Fibroblast of pulmonary artery (primary cell): ENCODE results near the gene PDE11A.
"Not testable (repeated sequence)": the region's sequence is repeated elsewhere in the genome, so short reads cannot be mapped to it uniquely, and the experiment has no call there.

ENCODE experiments used
- DNase-seq: peaks from one replicate; pipeline ENCODE4 v3.0.0-alpha.2; 2010; ENCODE audit warnings: low read depth
- H3K4me3 ChIP-seq: replicated peaks from 2 replicates; pipeline ENCODE4 v1.5.1; 2011; ENCODE audit warnings: low read depth, mild to moderate bottlenecking, control low read depth, low read length, moderate library complexity
- TF ChIP-seq, protein P1 (sequence below): IDR thresholded peaks from 2 replicates; pipeline ENCODE4 v1.5.1; 2011; ENCODE audit warnings: mild to moderate bottlenecking, control low read depth, low read length, inconsistent platforms; ENCODE audit errors: missing control alignments

Gene PDE11A

DNA sequence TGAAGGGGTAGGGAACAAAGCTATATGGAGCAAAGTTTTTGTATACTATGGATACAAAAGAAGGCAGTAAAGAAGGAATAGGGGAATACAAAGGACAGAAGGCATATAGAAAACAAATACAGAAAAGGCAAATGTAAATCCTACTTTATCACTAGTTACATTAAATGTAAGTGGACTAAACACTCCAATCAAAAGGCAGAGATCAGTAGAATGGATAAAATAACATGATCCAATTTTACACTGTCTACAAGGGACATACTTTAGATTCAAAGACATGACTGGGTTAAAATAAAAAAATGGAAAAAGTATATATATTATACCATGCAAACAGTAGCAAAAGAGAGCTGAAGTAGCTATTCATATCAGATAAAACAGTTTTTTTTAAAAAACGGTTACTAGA lies 215.0 kb downstream of the PDE11A start:
- no peak overlapping the region for H3K4me3 ChIP-seq
- TF ChIP-seq, protein P1, sequence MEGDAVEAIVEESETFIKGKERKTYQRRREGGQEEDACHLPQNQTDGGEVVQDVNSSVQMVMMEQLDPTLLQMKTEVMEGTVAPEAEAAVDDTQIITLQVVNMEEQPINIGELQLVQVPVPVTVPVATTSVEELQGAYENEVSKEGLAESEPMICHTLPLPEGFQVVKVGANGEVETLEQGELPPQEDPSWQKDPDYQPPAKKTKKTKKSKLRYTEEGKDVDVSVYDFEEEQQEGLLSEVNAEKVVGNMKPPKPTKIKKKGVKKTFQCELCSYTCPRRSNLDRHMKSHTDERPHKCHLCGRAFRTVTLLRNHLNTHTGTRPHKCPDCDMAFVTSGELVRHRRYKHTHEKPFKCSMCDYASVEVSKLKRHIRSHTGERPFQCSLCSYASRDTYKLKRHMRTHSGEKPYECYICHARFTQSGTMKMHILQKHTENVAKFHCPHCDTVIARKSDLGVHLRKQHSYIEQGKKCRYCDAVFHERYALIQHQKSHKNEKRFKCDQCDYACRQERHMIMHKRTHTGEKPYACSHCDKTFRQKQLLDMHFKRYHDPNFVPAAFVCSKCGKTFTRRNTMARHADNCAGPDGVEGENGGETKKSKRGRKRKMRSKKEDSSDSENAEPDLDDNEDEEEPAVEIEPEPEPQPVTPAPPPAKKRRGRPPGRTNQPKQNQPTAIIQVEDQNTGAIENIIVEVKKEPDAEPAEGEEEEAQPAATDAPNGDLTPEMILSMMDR: no peak
- DNase-seq: no peak

DNA sequence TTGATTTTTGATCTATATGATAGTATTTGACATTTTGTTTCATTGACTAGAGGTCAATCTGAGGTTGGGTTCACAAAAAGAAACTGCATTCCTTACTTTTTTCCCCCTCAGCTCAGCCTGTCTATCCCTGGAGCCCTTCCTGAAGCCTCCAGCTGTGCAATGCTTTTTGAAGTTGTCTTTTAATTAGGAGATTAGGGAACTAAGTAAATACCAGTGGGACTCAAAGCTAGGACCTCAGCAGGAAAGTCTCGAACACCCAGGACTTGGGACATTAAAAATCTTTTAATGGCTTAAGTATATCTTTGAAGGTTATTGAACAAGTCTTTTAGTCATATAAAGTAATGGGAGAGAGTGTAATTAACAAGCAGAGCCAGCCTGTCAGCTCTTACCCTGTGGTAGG lies 220.2 kb downstream of the PDE11A start:
- DNase-seq: no peak
- no peak overlapping the region for H3K4me3 ChIP-seq
- TF ChIP-seq, protein P1: no peak

DNA sequence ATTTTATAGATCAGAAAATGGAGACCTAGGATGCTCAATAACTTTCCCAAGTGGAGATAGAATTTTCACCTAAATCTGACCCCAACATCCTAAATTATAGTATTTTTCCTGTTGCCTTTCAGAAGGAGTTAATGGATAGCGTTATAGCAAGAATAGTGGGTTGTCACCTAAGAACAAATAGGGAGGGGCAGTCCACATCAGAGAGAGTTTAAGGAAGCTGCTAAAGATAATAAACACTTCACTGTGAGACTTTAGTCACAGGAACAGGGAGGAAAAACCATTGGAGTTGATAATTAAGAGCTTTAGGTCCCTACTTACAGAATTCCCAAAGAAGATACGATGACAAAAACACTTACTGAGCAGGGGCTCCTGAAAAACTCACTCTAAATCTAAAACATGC lies 229.4 kb downstream of the PDE11A start:
- TF ChIP-seq, protein P1: no peak
- no peak for DNase-seq
- H3K4me3 ChIP-seq: no peak overlapping the region

DNA sequence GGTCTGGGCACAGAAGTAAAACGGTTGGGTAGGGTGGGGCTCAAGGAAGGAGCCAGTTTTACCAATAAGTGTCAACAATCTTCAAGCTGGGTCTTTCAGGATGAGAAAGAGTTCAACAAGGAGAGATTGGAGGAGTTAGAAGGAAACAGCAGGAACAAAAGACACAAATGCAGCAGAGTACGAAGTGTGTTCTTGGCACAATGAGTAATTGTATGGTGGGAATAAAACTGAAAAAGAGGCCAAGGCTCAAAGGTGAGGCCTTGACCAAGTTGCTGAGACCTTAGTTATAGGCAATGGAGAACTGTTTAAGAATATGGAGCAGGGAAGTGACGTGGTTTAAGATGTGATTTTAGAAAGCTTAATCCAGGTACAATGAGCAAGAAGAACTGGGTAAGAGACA lies 230.3 kb downstream of the PDE11A start:
- TF ChIP-seq, protein P1: no peak
- H3K4me3 ChIP-seq: no peak overlapping the region
- no peak for DNase-seq

DNA sequence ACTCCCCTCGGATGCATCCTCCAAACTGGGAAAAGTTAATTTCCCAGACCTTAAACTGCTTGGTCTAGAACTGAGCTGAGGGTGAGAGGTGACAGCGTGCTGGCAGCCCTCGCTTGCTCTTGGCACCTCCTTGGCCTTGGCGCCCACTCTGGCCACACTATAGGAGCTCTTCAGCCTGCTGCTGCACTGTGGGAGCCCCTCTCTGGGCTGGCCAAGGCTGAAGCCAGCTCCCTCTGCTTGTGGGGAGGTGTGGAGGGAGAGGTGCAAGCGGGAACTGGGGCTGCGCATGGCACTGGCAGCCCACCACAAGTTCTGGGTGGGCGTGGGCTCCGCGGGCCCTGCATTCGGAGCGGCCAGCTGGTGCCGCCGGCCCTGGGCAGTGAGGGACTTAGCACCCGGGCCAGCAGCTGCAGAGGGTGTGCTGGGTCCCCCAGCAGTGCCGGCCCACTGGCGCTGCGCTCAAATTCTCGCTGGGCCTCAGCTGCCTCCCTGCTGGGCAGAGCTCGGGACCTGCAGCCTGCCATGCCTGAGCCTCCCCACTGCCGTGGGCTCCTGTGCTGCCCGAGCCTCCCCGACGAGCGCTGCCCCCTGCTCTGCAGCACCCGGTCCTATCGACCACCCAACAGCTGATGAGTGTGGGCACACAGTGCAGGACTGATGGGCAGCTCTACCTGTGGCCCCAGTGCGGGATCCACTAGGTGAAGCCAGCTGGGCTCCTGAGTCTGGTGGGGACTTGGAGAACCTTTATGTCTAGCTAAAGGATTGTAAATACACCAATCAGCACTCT lies 237.0 kb downstream of the PDE11A start:
- not testable (repeated sequence) for DNase-seq, H3K4me3 ChIP-seq

DNA sequence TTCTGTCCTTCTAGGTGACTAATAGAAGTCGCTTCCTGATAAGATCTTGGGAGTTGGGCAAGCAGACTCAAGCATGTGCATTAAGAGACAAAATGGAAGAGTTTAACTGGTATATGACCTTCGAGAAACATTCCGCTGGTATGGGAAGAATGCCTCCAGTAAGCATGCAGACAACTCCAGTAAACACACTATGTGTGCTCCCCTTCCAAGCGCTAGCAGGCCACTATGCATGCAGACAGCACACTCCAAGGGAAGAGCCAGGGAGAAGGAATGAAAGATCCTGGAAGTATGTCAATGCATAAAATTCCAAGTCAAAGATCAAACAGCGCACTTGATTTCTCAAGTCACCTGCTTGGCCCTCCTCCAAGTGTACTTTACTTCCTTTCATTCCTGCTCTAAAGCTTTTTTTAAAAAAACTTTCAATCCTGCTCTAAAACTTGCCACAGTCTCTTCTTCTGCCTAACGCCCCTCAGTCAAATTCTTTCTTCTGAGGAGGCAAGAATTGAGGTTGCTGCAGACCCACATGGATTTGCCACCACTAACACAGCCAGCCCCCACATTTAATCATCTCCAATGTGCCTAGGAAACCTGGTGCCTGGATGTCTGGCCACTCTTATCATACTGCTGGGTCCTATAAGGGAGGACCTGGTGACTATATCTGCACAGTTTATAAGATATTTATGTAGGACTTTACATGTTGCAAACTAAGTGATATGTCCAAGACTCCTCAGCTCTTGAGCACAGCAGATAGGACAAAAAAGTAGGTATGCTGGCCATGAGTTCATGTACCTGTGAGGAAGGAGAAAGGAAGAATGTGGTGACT lies 239.8 kb downstream of the PDE11A start:
- no peak for DNase-seq
- H3K4me3 ChIP-seq: no peak overlapping the region
- TF ChIP-seq, protein P1: no peak

DNA sequence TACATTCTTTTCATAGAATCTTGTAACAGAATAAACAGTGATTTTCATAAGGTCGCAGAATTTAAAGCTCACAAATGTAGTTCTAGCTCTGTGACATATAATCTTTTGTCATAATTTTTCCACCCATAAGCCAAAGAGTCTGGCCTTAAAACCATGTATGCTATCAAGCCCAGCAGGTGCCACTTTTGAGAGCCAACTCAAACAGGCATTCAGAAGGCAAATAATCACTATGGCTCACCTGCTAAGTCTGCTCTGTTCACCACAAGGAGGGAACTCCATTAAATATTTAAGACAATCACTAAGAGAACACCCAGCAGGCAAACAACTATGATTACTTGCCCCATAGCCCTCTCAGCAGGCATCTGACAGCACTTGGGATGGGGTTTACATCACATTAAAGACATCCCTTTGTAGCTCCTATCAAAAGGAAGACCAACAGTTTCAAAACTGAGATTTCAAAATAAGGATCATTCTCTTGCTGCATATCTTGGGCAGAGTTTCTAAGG lies 241.6 kb downstream of the PDE11A start:
- no peak for DNase-seq
- no peak overlapping the region for H3K4me3 ChIP-seq
- TF ChIP-seq, protein P1: no peak
